ENCODE data around the gene HNRNPA3.
"Not testable (repeated sequence)": the region's sequence is repeated elsewhere in the genome, so short reads cannot be mapped to it uniquely, and the experiment has no call there.

Gene HNRNPA3

DNA sequence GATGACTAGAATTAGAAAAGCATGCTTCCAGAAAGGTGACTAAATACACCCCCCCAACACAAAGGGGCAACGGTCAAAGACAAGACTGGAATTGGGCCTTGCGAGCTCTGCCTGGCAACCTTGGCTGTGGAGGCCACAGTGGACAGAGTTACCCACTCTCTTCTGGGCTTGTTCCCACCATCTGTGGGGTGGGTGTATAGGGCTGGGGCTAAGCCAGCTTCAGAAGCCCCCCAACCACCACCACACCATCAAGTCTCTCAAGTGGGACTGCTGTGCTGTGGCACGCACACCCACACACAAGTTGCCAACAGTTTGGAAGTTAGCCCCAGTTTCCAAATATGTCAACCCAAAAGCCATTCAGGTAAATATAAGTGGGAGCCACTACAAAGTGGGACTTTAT lies 44.1 kb downstream of the HNRNPA3 start:
- ATAC-seq: no peak

DNA sequence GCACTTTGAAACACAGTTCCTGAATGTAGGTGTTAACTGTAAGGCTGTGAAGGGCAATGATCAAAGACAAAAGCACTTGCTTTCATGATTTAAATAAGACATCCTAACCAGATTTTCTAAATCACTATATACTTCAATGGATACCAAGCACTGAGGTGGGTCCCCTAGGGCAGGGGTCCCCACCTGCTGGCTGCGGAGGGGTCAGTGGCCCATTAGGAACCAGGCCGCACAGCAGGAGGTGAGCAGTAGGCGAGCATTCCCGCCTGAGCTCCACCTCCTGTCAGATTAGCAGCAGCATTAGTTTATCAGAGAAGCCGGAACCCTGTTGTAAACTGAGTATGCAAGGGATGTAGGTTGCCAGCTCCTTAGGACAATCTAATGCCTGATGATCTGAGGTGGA lies 44.9 kb downstream of the HNRNPA3 start:
- no peak for ATAC-seq

DNA sequence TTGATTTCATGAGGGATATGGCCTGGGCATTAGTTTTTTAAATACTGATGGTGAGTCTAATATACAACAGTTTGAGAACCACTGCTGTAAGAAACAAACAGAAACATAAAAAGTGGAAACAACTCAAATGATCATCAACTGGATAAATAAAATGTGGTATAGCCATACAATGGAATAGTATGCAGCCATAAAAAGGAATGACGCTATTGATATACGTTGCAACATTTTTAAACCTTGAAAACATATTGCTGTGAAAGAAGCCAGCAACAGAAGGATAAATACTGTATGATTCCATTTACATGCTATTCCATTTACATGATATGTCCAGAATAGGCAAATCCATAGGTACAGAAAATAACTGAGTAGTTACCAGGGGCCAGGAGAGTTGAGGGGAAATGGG lies 45.5 kb downstream of the HNRNPA3 start:
- ATAC-seq: no peak

DNA sequence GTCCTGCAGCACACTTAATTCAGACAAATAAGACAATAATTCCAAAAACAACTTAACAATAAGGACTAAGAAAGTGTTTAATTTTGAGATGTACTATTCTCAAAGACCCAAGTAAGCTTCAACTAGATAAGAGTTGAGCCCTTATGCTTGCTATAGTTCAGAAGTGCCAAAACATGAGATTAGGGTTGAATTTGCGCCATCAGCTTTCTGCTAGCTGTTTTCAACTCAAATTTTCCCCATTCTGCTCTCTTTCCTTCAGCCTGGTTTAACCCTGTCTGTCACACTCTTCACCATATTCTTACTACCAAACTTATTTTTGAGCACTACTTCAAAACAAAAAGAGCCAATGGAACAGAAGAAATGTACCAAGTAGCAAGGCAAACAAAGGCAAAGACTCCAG lies 47.8 kb downstream of the HNRNPA3 start:
- no peak for ATAC-seq

DNA sequence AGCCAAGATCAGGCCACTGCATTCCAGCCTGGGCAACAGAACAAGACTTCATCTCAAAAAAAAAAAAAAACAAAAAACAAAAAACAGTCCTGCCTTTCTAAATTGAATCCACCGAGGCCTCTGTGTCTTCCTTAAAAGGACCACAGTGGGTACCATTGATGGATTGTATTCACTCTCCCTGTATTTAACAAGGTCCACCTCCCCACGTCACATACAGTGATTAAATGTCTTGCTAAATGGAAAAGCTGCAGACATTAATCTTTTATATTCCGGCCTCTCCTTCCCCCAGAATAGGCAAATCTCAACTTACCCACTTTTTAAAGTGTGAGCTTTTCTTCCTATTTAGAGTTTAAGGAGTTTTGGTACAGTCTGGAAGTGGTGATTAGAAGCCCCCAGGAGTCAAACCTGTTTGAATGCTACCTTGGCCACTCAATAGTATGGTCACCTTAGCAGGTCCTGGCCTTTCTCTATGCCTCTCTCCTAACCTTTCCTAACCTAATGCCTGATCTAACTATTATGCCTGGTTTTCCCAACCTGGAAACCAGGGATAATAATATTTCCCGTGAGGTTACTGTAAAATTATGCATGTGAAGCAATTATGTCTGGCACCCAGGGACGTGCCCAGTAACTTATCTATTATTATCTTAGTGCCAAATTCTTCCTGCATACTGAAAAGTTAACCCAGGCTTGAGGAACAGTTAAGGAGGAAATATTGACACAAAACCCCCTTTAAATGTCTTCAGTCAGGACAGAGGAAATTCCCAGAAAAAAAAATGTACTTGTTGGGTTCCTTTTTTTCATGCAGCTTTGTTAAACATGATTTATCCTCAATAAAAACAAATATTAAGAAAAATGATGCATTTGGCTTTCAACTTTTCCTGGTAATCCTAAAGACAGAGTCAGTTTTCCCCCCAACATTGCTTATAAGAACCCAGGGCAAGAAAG lies 48.8 kb downstream of the HNRNPA3 start:
- no peak for ATAC-seq

DNA sequence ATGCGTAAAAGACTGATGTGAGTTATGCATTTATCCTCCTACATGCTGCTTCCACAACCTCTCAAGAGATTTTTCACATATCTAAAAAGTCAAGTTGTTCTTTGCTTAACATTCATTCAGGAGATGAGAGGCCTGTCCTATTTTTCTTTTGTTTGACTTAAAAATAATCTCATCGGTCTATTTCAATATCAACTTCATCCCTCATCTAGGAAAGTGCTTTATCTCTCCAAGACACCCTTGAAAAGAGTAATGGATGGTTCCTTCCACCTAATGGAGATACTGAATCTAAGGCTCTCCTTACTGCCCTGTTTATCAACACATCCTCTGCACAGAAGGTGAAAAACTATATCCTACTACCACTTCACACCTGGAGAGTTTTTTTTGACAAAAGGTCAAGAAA lies 49.5 kb downstream of the HNRNPA3 start:
- no peak for ATAC-seq

DNA sequence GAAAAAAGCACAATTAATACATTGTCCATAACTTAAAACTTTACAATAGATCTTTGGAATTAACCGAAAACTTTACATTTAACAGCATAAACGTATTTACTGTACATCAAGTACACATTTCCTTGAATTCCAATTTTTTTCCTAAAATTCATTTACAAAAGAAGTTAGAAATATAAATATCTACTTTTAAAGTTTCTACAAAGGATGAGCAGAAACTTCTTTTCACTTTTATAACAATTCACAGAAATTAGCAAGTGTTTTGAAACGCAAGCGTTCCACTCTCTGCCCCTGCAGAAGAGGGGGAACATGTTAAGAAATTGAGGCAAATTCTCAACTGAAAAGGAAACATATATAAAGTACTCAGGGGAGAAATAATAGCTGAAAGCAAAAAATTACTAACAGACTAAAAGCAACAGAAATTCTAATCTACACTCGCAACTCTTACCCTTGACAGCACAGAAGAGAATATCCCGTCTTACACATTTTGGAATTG lies 50.4 kb downstream of the HNRNPA3 start:
- ATAC-seq: no peak

DNA sequence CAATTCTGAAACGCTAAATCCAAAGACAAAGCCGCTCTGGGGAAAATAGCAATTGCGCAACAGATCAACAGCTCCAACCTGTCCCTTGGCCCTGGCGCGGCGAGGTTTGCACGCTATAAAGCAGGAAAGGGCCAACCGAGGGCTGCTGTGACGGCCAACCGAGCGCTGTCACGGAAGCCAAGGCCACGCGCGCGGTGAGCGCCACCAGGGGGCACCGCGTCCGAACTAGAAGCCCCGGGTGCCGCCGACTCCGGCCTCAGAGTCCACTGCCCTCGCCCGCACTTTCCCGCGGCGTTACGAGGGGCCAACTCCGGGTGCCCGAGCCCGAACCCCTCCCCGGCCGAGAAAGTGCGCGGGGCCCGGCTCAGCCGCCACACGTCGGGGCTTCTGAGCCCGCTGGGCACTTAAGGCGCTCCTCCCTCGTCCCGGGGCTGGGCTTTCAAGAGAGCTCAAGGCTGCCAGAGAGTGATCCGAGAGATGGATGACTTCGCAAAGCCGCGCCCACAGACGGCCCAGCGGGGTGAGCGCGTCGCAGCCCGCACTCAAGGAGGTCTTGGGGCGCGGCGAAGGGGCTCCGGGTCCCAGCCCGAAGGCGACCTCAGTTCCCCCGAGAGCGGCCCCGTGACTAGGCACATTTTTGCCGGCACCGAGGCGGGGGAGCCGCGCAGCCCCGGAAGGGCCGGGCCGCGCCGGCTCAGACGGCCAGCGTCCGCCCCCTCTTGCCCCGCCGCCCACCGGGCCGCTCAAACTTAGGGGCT lies 51.0 kb downstream of the HNRNPA3 start:
- ATAC-seq: peak; percentile 64 to 66

DNA sequence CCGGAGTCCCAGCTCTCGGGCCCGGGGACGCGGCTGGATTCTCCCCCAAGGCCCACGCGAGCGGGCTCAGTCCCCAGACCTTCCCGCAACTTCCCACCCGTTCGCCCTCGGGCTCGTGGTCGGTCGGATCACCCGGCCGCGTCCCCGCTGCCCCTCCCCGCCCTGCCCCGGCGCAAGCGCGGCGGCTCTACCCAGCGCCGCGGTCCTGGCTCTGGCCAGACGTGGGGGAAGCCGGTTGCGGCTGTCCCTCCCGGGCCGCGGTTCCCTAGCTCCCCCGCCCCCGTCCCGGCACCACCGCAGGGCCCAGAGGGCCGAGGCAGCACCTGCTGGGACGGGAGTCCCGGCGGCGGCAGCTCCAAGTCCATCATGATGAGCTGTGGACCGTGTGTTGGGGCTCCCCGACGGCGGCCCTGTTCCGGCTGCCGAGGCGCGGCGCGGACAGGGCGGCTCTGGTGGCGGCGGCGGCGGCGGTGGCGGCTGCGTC lies 51.7 kb downstream of the HNRNPA3 start:
- no peak for ATAC-seq

DNA sequence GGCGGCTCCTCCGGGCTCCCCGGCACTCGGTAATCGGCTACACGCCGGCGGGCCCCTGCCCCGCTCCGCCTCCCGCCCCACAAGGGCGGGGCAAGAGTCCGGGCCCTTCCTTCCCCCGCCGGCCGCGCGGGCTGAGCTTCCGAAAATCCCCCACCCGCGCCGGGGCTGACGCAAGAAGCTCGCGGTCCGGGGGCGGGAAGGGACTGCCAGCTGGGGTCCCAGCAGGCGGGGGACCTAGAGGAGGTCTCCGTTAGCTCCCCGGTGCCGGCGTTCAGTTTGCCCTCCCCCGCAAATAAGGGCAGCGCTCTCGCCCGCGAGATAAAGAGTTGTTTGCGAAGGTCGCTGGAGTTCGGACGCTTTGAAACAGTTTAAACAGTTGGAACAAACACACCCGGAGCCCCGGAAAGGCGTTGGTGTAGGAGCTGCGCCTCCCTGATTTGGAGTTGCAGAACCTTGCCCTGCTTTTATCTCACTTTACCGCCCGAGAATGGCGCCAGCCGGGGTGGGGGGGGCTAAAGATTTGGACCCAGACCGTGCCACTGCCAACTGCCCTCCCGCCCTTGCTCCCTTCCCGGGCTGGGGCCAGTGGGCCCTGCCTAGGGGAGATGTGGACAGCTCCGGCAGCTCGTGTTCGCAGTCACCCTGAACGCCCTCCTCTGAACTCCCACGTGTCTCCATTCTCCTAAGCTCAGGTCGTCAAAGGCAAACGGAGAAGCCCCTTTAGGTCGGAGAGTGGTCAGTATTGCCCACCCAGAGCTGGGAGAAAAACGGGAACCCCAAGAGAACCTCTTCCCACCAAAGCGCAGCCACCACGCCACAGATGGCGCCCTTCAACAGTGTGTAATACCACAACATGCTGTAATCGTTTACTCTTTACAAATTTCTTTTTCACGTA lies 52.3 kb downstream of the HNRNPA3 start, which contains the start of gene NFE2L2:
TSS of gene NFE2L2 (minus strand) at position 35 of the 895 bp plus-strand sequence. CDS start 151 bp downstream, outside the sequence.
- ATAC-seq: peak; percentile 71 to 76

DNA sequence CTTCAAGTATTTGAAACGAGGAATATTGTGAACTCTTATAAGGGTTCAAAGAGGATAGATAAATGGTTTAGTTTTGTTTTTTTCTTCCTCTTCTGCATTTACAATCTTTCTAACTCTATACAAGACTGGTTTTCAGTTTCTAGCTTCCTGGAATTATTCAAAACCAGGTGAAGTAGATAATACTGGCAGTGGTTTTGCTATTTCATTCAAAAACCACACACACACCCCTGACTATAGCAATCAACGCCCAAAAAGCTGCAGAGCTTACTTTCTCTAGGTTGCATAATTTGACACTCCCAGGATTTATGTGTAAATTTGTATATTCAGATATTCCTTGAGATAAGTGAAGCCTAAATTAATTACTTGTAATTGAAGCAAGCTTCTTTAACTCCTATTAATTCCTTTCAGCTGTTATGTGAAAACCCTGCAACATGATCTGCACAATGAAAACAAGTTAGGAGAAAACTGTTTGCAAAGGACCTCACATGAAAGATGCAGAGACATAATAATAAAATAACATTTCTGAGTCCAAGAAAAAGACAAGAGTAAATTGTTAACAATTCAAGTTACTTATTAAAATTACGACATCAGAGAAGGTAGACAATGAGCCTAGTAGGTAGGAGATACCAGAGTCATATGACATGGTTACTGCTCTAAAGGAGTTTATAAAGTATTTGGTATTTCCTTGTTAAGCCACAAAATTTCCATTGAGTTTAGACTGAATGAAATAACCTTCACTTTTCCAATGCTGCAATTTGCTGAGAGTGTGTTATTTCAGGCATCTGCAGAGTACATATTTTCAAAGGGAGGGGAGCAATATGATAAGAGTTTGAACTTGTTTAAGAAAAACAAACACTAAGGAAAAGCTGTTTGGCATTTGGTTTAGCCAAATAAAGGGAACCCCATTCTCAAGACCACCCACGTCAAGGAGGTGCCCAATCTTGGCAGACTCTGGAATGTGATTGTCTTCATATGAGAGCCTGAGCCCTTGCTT lies 53.5 kb downstream of the HNRNPA3 start:
- ATAC-seq: peak in 1 of 2 donors; percentile 7

DNA sequence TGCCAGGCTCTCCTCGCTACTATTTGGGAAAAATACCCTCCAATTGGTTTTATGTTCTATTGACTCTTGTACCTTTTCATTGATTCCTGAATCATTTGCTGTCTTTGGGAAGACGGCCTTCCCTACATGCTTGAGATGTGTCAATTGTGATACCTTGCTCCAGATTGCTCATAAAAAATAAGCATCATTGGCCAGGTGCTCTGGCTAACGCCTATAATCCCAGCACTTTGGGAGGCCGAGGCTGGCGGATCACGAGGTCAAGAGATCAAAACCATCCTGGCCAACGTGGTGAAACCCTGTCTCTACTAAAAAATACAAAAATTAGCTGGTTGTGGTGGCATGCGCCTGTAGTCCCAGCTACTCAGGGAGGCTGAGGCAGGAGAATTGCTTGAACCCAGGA lies 54.4 kb downstream of the HNRNPA3 start:
- ATAC-seq: not testable (repeated sequence)

DNA sequence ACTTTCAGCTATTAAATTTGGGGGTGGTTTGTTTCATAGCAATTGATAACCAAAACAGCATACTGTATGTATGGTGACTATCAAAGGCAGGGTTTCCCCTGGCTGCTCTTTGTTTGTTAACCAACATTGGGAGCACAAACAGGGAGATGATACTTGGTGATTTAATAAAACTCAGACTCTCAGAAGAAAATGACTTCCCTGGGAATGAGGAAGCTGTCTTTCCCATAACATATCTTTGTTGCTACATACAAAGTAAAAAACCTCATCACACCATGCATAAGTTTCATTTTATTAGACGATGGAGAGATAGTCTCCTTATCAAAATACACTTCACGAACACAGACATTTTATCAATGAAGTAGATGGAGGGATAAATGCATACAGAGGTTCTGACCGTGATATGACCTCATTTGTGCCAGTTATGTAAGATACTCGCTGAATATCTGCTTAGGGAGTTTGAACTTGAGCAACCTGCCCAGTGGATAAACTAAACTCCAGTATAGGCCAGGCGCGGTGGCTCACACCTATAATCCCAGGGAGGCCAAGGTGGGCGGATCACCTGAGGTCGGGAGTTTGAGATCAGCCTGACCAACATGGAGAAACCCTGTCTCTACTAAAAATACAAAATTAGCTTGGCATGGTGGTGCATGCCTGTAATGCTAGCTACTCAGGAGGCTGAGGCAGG lies 55.7 kb downstream of the HNRNPA3 start:
- no peak for ATAC-seq

DNA sequence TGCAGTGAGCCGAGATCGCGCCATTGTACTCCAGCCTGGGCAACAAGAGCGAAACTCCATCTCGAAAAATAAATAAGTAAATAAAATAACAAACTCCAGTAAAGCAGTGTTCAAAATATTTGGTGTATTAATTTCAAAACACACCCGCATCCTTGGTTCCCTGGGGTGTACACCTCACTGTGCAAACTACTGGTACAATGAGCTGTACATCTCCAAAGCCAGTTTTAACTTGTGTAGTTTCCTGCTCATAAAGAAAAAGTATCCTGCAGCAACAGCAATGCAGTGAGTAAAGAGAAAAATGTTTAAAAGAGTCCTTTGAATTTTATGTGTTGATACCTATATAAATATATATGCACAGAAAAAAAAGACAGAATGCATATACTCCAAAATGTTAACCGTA lies 56.3 kb downstream of the HNRNPA3 start:
- ATAC-seq: no peak

DNA sequence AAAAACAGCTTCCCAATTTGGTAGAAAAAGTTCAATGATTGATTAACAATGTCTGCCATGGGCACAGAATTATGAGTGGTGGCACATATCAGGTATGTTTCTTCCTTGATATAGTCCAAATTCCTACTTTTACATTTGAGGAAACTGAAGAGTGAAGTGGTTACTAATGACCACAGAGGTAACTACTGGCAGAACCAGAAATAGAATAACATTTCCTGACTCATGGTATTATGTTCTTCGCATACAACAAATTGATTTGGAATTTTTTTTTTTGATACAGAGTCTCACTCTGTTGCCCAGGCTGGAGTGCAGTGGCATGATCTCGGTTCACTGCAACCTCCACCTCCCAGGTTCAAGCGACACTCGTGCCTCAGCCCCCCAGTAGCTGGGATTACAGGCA lies 57.9 kb downstream of the HNRNPA3 start:
- no peak for ATAC-seq

DNA sequence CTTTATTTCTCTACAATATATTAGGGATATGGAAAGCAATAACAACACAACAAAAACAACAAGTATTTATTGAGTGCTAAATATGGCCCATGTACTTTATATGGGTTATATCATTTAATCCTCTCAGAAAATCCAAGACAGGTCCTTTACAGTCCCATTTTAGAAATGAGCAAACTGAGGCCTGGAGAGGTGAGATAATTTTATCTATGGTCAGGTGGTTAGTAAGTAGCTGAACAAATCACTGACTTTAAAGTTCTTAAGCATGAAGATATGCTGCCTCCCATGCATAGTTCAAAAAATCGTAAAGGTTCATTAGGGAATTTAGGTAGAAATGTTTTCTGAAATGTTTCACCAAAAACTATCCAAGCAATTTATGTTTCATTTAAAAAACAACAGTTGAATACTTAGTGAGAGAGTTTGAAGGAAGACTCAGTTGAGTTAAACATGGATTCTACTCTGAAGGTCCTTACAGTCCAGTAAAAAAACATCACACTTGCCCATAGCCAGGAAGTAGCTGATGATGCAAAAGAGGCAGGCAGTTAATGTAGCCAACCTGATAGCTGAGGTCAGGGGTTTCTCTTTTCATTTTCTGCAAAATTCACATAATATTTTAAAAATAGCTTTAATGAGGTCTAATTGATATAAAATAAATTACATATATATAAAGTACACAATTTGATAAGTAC lies 59.5 kb downstream of the HNRNPA3 start:
- no peak for ATAC-seq

DNA sequence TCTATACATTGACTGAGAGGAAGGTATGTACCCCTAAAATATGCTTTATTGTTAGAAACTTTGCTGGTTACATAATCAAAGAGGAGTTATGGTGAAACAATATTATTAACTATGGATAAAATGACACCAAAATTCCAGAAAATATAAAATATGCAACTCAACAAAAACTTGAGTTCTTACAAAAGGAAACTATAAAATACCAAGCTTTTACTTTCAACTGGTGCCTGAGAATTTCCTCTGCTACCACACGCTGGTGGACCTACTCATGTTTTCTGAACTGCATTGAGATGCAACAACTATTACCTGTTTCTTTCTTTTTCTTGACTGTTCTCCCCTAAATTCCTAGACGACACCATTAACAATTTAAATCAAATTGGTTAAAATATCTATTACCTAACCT lies 60.2 kb downstream of the HNRNPA3 start:
- ATAC-seq: no peak

DNA sequence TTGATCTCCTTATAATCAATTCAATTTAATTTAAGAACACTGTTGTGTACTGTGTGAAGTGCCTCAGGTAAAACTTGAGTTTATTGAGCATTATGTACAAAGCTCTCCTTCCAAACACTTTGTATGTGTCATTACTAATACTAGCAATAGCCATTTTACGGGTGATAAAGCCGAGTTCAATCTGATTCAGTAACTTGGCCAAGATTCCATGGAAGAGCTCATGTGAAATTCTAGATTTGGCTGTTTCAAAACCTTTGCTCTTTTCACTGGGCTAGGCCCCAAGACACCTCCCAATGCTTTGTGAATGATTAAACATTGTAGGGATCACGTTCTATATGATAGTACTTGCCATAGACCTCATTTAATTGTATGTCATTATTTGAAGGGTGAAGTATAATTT lies 60.8 kb downstream of the HNRNPA3 start:
- no peak for ATAC-seq

Measured in activated CD4-positive, CD25-positive, alpha-beta regulatory T cell treated with anti-CD3 and anti-CD28 coated beads, Interleukin-2, amount 50 U/mL, for 24 hours (primary cell).